ENCODE measurements around the gene NPTX2.

Gene NPTX2

DNA sequence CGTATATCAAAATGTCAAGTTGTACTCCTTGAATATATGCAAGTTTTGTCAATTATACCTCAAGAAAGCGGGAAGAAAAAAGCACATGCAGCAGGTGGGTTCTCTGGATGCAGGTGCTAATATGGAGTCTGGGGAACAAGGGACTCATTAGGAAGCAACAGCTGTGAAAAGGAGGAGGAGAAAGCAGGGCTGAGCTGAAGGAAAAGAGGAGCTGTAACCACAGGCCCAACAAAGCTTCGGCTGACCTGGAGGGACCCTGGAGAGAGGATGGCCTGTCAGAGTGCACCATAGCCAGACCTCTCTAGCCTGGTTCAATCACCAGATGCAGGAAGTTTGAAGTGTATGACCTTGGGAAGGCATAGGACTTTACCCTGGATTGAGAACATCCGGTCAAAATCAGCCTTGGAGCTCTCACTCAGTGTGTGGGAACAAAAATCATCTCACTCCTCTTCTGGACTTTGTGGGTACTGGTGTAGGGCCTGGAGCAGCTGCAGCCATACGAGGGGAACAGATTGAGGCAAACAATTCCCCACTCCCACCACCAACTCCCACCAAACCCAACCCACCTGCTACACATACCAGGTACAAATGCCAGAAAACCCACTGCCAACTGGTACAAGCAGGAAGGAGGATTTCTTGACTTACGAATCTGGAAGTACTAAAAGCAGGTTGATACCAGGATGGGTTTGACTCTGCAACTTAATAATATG is 36.7 kb downstream of the NPTX2 start:
- in situ Hi-C loops (cut with MboI; ENCODE audit: low sequenced_read_pairs), result no loop called here

DNA sequence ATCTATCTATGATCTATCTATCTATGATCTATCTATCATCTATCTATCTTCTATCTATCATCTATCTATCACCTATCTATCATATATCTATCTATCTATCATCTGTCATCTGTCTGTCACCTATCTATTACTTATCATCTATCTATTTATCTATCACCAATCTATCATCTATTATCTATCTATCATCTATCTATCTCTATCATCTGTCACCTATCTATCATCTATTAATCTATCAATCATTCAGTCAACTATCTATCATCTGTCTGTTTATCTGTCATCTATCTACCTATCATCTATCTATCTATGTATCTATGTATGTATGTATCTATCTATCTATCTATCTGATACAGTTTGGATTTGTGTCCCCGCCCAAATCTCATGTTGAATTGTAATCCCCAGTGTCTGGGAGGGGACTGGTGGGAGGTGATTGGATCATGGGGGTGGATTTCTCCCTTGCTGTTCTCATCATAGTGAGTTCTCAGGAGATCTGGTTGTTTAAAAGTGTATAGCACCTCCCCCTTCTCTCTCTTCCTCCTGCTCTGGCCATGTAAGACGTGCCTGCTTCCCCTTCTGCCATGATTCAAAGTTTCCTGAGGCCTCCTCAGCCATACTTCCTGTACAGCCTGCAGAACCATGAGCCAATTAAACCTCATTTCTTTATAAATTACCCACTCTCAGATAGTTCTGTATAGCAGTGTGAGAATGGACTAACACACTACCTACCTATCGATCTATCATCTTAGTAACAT is 37.6 kb downstream of the NPTX2 start:
- in situ Hi-C loops (cut with MboI; ENCODE audit: low sequenced_read_pairs), result no loop called here

DNA sequence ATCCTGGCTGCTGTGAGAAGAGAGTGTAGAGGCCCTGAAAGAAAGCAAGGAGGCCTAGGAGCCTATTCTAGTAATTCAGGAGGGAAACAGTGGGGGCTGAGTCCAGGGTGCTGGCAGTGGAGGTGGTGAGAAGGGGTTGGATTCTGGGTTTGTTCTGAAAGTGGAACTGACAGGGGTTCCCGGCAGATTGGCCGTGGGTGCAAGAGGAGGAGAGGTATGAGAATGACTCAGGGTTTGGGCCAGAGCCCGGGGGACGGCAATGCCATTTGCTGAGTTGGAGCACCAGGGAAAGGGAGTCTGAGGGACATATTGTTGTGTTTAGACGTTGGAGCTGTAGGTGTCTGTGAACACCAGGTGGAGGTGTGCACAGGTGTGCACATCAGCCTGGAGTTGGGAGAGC is 38.5 kb downstream of the NPTX2 start:
- in situ Hi-C loops (cut with MboI; ENCODE audit: low sequenced_read_pairs), result no loop called here

DNA sequence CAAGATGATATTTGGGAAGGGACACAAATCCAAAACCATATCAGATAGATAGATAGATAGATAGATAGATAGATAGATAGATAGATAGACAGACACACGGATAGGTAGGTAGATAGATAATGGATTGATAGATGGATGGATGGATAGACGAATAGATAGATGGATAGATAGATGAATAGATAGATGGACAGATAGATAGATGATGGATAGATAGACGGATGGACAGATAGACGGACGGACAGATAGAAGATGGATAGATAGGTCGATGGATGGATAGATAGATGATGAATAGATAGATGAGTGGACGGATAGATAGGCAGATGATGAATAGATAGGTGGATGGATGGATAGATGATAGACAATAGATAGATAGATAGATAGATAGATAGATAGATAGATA is 39.8 kb downstream of the NPTX2 start:
- in situ Hi-C loops (cut with MboI; ENCODE audit: low sequenced_read_pairs), result no loop called here

DNA sequence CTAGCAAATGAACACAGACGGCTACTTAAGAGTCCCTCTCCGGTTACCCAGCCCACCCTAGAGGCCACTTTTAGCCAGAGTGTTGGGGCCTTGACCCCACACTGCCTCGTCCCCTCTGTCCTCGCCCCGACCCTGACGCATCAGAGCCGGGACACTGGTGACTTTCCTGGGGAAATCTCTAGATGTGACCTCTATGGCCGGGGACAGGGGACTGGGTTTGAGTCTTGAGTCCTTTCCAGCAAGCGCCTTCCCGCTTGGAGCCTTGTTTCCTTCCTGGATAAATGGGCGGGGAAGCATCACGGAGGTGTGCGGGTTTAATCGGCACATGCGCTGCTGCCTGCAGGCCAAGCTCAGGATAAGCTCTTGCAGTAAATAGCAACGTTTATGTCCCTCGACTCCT is 40.7 kb downstream of the NPTX2 start:
- in situ Hi-C loops (cut with MboI; ENCODE audit: low sequenced_read_pairs), result no loop called here

DNA sequence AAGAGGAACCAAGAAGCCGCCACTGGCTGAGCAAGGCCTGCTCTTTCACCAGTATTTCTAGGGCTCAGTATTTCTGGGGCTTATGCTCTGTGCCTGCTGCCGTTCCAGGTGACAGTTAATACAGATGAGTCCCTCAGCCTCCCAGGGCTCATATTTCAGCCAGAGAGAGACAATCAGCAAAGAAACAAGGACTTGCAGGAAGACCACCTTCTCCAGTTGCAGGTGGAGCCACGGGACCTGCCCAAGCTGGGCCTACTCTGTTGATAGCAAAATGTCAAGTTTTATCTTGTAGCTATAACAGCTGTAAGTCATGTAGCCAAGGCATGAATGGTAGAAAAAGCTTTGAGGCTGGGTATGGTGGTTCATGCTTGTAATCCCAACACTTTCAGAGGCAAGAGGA is 42.7 kb downstream of the NPTX2 start:
- in situ Hi-C loops (cut with MboI; ENCODE audit: low sequenced_read_pairs), result no loop called here

DNA sequence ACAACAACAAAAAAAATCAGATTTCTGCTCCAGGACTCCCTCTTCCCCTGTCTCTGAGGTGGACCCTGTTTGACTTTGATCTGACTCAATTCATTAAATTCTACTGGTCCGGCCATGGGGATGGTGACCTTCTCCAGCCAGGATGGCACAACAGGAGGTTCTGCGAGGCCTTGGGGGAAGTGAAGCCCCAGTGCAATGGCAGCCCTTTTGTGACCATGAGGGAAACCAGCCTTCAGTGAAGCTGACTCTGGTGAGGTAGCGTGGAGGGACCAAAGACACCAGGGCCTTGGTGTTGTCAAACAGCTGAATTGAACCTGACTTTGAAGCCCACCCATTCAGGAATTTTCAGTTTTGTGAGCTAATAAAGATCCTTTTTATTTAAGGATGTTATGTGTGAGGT is 44.5 kb downstream of the NPTX2 start:
- in situ Hi-C loops (cut with MboI; ENCODE audit: low sequenced_read_pairs), result no loop called here

DNA sequence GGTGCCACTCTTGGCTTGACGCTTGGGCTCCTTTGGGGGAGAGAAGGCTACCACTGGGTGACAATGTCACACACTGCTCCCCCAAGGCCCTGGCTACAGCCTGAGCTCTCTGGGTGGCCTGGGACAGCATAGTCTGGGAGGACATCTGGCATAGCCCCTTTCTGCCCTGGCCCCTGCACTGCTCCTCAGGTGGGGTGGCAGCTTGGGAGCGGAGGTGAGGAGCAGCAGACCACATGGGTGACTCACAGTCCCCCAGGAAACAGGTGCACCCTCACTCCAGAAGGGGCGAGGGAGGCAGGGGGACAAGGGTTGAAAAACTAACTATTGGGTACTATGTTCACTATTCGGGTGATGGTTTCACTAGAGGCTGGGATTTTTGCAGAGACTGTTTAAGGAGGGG is 45.2 kb downstream of the NPTX2 start:
- in situ Hi-C loops (cut with MboI; ENCODE audit: low sequenced_read_pairs), result no loop called here

DNA sequence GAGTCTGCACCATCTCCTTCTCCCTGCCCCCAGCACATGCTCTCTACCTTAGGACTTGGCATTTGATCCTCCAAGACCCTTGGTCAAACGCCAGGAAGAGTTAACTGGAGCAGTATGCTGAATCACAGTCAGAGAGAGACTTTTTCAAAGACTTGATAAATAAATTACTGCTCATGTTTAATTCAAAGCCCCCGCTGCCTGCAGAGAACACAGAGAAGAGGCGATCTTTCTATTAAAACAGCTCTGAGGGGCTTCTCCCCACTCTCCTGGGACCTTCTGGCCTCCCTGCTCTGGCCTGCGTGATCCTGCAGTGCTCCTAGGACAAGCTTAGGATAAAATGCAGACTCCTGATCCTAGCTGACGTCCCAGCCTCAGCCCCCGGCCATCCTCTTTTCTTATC is 47.8 kb downstream of the NPTX2 start:
- in situ Hi-C loops (cut with MboI; ENCODE audit: low sequenced_read_pairs), result no loop called here

DNA sequence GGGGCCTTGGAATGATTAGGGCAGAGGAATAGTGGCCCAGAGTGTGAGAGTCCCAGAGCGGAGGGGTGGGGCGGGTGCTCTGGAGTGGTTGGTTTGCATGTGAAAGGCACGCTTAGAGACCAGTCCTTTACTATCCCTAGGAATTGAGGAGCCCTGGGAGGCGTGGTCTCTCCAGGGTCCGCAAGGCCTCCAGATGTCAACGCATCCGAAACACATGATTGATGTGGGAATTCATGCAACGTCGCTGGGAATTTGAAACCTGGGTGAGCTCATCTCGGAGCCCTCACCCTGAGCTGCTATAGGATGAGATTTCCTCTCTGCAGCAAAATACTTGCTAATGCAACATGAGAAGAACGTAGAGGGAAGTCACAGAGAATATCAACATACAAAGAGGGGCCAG is 51.2 kb downstream of the NPTX2 start:
- in situ Hi-C loops (cut with MboI; ENCODE audit: low sequenced_read_pairs), result no loop called here

- in situ Hi-C loops (cut with MboI; ENCODE audit: low sequenced_read_pairs), result no loop called here
These were observed 52.4 kb downstream of the NPTX2 start for GRCh38 chr7:98669329-98670000.

DNA sequence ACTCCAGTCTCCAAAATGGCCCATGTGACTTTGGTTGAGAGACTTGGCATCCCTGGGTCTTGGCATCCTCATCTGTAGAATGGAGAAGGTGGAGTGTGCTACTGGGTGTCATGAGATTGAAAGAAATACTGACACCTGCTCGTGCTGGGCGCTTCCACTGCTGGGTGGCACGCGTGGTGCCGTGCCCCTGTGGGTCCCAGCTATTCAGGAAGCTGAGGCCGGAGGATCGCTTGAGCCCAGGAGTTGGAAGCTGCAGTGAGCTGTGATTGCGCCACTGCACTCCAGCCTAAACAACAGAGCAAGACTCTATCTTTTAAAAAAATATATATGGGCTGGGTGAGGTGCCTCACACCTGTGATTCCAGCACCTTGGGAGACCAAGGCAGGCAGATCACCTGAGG is 53.1 kb downstream of the NPTX2 start:
- in situ Hi-C loops (cut with MboI; ENCODE audit: low sequenced_read_pairs), result no loop called here

- in situ Hi-C loops (cut with MboI; ENCODE audit: low sequenced_read_pairs), result no loop called here
These were observed 54.7 kb downstream of the NPTX2 start for GRCh38 chr7:98671733-98672331.

DNA sequence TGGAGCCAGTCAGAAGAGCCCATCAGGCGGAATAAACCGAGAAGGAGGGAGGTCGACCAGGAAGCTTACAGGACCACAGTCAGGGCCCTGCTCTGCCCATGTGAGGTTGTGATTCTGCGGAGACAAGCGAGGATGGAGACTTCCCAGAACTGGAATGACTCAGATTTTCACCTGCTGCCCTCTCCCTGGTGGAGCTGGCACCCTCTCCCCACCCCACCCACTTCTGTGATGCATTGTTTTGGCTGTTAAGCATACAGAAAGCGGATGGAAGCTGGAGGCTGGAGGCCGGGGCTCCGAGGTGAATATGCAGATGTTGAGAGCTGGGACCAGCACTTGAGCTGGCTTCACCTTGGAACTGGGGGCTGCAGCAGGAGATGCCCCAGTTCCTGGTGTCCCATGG is 57.4 kb downstream of the NPTX2 start:
- in situ Hi-C loops (cut with MboI; ENCODE audit: low sequenced_read_pairs), result no loop called here

DNA sequence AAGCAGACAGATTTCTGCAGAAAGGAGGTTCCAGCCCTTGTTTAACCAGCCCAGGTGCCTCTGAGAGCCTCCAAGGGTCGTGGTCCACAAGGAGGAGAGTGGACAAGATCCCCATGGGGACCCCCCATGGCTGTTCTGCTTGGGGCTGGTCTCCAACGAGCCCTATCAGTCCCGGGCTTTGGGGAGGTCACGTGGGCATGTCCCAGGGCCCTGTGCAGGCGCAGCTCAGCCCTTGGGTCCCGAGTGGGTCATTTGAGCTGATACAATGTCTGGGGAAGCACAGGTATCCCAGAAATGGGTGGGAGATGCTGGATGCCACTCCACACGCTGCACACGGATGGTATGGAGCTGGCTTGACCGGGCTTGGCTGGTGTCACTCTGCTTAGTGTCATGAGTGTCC is 57.8 kb downstream of the NPTX2 start:
- in situ Hi-C loops (cut with MboI; ENCODE audit: low sequenced_read_pairs), result no loop called here

- in situ Hi-C loops (cut with MboI; ENCODE audit: low sequenced_read_pairs), result no loop called here
These were observed 61.1 kb downstream of the NPTX2 start for GRCh38 chr7:98678215-98678614.
